T-helper 1 cell treated with Interleukin-12 subunit alpha and Interleukin-12 subunit beta and Interleukin-4 antibody, amounts not matched to agents 30 ng/mL and 1 ng/mL, for 36 hours (primary cell): Measurements from ENCODE around the gene RHOBTB3. TPM values are rescaled to one million over a fixed set of nuclear protein-coding genes. Genes with fewer than 3 reads are reported as not detected.

Experiments
- intact Hi-C: fragments of 100-400 bp; cut with micrococcal nuclease; formaldehyde crosslinking; loops from one replicate; pipeline ENCODE4 v1.15.1; 2024
- total RNA-seq: library from RNA; stranded (reverse); gene quantifications from 2 replicates; pipeline ENCODE4 v1.2.3, GENCODE V29; 2022

The RHOBTB3 gene
- total RNA-seq, 1 donor from 2014 or later = 0.37 TPM

DNA sequence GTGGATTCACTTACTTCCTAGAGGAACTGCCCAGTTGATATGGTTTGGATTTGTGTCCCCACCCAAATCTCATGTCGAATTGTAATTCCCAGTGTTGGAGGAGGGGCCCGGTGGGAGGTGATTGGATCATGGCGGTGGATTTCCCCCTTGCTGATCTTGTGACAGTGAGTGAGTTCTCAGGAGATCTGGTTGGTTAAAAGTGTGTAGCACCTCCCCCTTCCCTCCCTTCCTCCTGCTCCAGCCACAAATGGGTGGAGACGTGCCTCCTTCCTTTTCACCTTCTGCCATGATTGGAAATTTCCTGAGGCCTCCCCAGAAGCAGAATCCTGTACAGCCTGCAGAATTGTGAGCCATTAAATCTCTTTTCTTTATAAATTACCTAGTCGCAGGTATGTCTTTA, 17.9 kb upstream of the RHOBTB3 start:
- intact Hi-C loops = loop anchor here (10.0 kb wide), 1 partner anchor 52 kb away; no protein-coding TSS in a partner anchor

DNA sequence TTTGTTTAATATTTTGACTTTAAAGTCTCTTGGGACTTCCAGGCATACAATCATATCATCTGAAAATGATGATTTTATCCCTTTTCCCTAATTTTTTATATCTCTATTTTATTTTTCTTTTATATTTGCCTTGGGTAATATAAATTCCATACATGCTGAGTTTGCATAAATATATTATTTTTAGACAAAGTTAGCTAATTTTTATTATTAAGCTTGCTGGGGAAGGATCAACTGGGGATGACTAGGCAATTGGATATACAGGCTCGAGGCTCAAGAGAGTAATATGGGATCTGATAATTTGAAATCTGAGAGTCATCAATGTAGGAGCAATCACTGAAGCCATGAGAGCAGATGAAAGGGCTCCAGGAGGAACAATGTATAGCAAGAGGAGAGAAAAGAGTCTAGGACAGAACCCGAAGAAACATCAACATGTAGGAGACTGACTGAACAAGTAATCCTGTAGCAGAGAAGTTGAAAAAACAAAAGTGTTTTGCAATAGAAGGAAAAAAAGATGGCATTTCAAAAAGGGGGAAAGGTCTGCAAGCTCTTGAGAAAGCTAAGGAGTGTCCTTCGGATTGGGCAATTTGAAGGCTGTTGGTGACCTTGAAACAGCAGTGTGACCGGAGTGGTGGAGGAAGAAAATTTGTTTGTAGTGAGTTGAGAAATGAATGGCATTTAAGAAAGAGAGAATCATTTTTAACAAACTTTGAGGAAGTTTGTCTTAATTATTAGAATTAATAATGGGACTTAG, 17.0 kb upstream of the RHOBTB3 start:
- intact Hi-C loops = loop anchor here (10.0 kb wide), 1 partner anchor 51 kb away; no protein-coding TSS in a partner anchor

DNA sequence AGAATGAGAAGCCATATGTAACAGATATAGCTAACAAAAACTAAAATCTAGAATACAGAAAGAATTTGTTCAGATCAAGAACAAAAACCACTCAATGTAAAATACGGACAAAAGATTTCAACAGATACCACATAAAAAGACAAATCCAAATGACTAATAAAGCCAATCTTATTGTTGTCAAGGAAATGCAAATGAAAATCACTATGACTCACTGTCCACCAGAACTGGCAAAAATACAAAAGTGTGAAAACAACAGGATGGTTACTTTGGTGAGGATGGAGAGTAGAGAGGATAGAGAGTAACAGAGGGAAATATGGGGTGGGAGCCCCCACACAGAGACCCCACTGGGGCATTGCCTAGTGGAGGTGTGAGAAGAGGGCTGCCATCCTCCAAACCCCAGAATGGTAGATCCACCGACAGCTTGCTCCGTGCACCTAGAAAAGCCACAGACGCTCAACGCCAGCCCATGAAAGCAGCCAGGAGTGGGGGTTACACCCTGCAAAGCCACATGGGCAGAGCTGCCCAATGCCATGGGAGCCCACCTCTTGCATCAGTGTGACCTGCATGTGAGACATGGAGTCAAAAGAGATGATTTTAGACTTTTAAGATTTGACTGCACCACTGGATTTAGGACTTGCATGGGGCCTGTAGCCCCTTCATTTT, 15.2 kb upstream of the RHOBTB3 start:
- intact Hi-C loops = loop anchor here (5.0 to 10.0 kb wide), 2 partner anchors 49 to 159 kb away; partner anchors contain the start of gene ARSK

DNA sequence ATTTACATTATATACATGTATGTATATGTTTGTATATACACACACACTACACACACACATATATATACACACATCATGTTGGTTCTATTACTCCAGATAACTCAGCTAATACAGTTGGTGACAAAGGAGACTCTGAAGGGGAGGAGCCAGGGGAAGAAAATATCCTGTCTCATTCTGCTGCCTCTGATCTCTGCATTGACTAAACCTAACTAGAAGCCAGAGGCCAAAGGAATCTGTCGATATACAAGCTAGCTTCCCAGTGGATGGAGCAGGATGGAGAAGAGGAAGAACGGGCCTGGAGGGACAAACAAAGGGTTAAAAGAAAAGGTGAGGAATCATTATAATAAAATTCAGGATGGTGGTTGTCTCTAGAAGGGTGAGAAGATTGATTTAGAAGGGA, 13.7 kb upstream of the RHOBTB3 start:
- intact Hi-C loops = loop anchor here (5.0 to 10.0 kb wide), 2 partner anchors 47 to 160 kb away; partner anchors contain the start of gene ARSK

DNA sequence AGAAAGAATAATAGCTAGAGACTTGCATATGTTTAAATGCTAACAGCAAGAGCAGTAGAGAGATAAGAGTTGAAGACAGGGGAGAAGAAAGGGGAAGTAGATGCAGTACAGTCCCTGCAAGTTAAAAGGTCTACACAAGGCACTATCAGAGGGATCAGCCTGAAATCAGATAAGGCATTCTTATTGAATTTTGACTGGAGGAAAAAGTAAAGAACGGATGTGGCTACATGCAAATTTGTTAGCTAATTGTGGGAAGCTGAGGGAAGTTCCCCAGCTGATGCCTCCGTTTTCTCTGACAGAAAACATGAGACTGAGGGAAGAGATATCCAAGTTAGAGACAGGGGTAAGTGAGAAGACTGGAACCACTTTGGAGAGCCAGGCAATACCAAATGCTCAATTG, 12.9 kb upstream of the RHOBTB3 start:
- intact Hi-C loops = loop anchor here (2.0 to 10.0 kb wide), 3 partner anchors 47 to 161 kb away; partner anchors contain the start of genes ARSK and RFESD

DNA sequence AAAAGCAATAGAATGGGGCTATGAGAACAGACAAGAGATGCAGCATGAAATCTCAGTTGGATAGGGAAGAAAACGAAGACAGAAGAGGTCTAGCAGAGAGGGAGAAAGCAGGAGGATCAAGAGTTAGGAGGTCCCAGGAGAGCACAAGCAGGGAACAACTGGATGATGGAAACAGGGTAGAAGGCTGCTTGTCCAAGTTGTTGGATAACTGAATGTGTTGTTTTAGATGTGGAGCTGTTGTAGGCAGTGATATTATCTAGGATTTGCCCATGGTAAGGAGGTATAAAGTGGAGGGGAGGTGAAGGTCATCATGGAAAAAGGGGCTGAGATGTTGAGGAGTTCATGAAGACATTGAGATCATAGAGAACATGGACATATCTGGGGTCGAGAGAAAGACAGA, 12.4 kb upstream of the RHOBTB3 start:
- intact Hi-C loops = loop anchor here (2.0 to 10.0 kb wide), 3 partner anchors 46 to 161 kb away; partner anchors contain the start of genes ARSK and RFESD

DNA sequence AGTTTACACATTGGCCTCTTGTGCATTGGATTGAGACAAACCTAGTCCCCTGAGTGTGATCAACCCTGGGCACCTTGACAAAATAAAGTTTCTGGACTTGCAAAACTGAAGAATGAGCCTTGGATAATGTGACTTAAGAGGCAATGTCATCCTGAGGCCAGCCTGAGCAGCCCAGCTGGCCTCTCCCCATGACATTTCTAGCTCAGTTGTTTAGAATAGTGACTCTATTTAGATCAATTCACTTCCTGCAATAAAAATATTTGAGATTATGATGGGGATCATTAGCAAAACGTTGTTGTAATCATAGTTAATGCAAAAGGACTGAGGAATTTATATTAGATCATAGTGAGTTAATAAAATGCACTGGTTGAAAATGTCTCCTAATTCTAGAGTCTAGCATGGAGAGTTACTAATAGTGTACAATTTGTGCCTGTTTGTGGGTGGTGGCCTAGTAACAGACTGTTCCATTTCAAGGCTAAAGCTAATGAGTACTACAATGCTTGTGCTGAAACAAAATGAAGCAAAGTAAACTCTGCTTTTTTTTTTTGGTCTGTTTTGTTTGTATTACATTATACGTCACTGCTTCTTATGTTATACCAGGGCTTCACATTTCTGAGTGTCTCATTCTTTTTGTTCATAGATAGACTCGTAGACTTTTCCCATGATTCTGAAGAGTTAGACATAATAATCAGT, 10.9 kb upstream of the RHOBTB3 start:
- intact Hi-C loops = loop anchor here (10.0 kb wide), 1 partner anchor 65 kb away; no protein-coding TSS in a partner anchor

DNA sequence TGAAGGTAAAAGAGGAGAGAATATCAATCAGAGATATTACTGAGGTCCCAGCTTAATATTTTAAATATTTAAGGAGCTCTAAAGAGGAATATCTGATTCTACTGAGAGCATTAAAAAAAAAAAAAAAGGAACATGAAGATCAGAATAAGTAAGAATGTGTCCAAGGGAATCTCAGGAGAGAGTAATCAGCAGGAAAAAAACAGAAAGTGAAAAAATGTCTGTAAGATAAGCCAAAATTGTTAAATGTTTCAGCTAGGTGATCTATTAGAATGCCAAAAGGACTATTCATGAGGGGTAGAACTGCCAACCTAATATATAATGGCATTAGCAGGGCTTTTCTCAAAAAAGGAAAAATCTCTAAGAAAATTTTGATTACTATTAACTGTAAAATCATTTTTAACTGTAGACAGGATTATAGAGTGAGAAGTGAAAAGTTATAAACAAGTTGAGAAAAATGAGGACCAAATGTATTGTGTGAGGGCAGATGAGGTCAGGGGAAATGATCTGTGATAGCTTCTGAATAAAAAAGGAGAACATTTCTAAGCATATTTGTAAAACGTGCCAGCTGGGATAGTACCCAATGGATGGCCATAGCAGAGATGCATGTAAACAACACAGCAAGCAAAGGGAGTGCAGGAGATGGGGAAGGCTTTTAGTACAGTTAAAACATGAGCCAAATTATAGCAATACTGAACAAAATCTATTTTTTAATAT, 9.4 kb upstream of the RHOBTB3 start:
- intact Hi-C loops = loop anchor here (10.0 kb wide), 1 partner anchor 63 kb away; no protein-coding TSS in a partner anchor

DNA sequence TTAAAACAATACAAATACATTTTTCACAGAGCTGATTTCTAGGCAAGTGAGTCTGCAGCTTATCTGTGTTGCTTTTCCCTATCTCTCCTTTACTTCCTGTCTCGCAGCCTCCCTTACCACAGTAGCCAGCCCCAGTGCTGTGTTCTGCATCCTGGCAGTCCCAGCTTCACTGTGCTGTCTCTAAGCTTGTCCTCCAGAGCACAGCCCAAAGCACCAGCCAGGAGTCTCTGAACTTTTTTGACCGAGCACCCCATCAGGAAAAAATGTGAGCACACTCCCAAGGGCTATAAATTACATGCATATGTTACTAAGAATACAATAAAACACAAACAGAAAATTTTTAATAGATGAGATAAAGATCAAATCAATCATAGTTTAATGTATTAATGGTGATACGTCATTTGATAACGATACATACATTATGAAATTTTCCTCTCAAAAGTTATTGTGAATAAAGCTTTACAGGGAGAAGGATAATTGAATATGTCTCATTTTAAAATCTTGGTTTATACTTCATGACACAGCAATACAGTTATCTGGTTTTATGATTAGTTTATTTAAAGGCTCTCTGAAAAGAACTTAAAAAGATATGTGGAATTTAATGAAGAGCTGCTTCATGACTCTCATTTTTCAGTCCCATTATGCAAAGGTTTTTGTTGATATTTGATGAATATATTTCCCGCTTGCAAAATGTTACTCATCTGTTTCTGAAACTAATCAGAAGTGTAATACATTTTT, 7.3 kb upstream of the RHOBTB3 start:
- intact Hi-C loops = loop anchor here (10.0 kb wide), 1 partner anchor 61 kb away; no protein-coding TSS in a partner anchor

DNA sequence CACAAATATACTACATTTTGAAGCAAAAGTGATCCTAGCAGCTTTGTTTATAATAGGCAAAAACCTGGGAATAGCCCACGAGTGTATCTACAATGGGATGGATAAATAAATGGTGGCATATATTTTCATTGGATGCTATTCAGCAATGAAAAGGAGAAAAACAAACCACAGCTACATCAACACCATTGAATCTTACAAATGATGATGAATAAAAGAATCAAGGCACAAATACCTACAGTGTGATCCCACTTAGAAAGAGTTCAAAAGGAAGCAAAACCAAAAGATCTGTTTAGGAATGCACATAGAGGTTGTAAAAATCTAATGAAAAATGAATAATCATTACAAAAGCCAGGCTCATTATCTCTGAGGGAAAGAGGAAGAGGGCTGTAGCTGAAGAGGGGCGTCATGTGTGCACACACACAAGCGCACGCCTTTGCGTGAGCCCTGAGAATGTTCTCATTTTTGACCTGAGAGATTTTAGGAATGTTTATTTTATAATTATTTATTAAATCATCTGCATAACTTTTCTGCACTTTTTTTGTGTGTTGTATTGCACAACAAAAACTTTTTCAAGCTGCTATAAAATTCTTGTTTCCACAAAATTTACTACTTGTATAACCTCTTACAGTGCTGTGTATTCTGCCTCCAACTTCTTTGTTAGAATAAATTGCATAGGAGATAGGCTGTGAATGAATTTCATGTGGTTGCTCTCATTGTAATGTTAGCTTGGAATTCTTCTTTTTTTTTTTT, 5.9 kb upstream of the RHOBTB3 start:
- intact Hi-C loops = loop anchor here (5.0 to 10.0 kb wide), 3 partner anchors 60 to 937 kb away; partner anchors contain the start of gene CAST

DNA sequence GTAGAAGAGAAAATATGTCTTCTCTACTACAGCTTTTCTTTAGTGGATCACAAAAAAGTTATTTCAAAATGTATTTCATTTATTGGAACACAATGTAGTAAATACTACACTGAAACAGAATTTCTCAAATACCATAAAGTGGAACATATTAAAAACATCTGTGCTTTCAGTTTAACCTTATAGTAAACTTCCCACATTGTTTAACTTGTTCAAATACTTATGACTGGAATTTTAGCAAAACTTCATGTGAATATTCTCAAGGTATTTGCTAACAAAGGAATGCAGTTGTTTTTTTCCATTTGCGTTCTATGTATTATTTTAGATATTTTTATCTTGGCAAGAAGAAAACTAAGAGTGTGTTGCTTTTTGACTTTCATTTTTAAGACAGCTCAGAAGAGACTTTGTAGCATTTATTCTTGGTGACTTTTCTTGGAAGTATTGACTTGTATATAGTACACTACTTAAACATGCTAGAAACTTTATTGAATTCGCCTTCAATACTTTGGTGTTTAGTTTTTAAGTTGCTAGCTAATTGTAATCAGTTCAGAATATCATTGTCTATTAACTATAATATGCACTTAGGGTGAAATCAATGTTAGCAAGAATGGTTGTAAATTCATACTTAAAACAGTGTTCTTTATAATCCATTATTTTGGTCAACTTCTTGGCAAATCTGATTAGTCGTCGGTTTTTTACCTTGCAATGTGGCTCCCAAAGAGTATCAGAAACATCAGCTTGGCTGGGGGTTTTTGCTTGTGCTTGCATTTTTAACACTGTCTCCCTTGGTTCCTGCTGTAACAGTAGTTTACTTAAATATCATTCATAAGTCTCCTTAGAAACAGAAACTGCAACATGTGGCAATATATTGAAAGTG, 5.0 kb upstream of the RHOBTB3 start:
- intact Hi-C loops = loop anchor here (5.0 to 10.0 kb wide), 3 partner anchors 59 to 936 kb away; partner anchors contain the start of gene CAST

DNA sequence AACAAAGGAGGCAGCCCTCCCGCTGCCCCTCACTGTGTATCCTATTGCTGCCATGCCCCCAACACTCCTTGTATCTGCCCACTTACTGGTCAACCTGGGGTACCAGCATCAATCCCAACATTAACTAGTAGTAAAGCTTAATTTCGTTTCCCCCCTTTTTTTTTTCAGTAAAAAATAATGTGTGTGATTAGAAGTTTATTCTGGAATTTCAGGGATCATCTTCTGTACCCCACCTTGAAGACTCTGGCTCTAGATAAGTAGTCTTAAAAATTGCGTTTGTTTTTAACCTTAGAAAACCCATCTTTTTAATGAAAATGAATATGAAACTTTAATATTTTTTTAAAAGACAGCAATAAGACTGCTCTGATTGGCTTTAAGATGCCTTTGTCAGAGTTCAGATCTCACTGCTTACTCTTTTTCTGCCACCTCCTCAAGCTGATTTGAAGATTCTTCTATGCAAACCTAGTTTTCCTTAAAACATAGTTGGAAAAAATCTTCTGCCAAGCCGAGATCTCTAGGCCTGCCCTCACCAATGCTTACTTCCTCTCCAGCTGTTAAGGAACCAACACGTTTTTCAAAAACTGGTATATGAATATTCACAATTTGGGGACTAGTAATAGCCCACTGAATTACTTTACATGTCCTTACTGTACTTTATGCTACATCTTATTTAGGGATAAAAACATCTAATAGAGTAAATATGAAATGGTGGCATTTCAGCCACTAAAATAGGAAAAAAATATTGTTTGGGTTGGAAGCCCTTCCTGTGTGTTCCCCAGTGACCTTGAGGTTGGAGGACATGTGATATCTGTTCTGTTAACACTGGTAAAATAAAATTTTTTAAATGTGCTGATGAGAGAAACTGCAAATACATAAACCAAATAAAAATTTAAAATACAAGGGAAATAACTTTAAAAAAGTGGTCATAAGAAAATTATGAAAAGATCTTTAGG, 4.0 kb upstream of the RHOBTB3 start:
- intact Hi-C loops = loop anchor here (5.0 to 10.0 kb wide), 3 partner anchors 58 to 935 kb away; partner anchors contain the start of gene CAST

DNA sequence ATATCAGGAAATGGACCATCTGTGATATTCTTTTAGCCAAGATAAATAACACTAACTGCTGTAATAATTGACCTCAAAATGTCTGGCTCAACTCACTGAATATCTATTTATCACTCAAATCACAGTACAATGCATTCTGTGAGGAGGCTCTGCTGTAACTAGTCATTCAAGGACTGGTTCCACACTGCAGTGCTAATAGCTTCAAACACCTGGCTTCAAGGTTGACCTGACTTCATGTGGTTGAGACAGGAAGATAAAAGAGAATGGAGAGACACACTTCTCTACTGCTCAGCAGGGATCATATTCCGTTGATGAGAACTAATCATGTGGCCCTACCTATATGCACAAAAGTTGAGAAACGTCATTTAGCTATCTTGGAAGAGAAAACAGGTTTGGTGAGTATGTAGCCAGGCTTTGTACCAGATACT, 3.4 kb upstream of the RHOBTB3 start:
- intact Hi-C loops = loop anchor here (5.0 to 10.0 kb wide), 3 partner anchors 57 to 935 kb away; partner anchors contain the start of gene CAST

DNA sequence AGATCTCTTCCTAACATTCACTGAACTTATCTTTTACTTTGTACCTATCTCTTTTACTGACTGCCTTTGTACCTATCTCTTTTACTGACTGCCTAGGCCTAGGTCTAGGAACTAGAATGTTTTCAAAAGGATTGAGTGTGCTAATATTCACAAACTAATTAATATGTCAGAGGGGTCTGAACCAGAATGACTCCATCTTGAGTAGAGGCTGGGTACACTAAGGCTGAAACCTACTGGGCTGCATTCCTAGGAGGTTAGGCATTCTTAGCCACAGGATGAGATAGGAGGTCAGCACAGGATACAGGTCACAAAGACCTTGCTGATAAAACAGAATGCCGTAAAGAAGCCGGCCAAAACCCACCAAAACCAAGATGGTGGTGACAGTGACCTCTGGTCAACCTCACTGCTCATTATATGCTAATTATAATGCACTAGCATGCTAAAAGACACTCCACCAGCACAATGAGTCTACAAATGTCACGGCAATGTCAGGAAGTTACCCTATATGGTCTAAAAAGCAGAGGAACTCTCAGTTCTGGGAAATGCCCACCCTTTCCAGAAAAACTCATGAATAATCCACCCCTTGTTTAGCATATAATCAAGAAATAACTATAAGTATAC, 2.5 kb upstream of the RHOBTB3 start:
- intact Hi-C loops = loop anchor here (5.0 to 10.0 kb wide), 3 partner anchors 56 to 934 kb away; partner anchors contain the start of gene CAST

DNA sequence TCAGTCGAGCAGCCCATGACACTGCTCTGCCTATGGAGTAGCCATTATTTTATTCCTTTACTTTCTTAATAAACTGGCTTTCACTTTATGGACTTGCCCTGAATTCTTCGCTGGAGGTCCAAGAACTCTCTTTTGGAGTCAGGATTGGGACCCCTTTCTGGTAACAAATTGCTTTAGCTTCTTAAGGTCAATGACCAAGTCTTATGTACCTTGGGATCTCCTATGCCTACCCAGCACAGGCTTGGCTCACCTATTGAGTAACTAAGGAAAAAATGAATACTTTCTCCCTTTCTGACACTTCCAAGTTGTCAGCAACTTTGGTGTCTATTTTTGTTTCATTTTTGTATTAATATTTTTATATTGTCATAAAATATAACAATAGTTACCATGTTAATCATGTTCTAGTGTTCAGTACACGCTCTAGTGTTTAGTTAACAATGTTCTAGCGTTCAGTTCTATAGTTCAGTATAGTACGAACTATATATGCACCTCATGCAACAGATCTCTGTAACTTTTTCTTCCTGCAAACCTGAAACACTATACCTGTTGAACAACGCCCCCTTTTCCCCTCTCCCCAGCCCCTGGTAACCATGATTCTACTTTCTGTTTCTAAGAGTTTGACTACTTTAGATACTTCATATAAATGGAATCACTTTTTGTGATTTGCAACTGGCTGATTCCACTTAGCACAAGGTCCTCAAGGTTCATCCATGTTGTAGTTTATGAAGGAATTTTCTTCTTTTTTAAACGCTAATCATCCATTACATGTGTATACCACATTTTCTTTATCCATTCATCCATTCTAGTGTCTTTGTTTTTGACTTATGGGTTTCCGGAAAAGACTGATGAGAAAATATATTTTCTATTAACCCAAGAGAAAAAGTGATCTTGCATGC, 1.8 kb upstream of the RHOBTB3 start:
- intact Hi-C loops = loop anchor here (5.0 to 10.0 kb wide), 3 partner anchors 55 to 933 kb away; partner anchors contain the start of gene CAST
